Measurements from ENCODE around the gene HOXA10.

Gene HOXA10

DNA sequence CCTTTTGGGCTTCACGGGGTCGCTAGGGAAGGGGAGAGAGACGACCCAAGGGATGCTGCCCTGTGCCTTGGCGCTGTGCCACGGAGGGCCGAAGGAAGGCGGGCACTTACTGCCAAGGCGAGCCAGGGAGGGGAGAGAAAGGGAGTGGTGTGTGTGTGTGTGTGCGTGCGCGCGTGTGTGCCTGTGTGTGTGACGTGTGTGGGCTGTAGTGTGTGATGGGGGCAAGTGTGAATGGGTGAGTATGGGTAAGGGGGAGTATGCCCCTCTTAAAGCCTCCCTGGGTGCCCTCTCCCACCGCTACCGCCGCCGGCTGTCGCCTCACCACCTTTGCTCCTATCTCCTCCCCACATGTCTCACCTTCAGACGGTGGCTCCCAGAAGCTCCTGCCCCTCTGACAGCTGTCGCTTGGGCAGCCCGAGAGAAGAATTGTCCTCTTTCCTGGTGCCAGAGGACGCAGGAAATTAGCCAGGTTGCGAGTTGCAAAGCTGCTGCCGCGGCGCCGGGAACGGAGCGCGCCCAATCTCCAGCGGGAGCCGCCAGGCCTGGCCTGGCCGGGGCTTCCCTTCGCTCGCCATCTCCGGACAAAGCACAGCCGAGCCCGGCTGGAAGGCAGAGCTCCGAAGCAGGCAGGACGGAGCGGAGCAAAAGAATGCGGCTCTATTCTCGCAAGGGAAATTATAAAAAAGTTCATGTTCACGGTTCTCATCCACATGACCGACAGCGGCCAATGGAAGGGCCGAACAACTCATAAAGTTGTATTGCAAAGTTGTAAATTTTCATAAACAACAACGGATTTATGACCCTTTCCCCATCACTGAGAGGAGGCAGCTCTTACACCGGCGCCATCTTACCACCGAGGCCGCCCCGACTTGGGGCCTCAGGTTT is 21.9 kb downstream of the HOXA10 start, which contains the start of gene HOXA3:
Gene HOXA3, minus strand, starts transcription at position 653 of the 885 bp plus-strand sequence. CDS start 41,943 bp downstream, outside the sequence.
- ATAC-seq: peak; percentile 17
- TF ChIP-seq GLIS3 (CRISPR knock-in tag; IDR thresholded peaks at IDR 0.05): no peak

DNA sequence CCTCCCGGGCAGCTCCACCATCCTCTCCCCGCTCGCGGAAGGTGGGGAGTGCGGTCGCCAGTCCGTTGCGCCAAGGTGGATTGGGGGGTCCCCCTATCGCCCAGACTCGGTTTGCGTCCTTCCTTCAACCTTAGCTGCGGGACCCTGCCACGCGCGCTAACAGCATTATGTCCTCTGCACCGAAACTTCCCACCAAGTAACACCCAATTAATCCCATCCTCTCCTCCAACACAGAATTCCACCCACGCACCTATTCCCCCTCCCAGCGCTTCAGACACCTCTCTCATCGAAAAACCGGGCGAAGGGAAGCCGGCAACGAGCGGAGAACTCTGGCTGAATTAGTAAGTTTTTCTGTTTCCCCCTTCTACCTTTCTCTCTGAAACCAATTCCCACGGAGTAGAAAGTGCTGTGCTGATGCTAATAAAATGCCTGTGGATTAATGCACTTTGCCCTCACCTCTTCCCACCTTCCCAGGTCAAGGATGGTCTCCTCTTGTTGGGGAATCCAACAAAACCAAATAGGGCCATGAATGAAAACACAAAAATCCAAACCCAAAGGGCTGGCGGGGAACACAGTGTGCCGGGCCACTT is 22.7 kb downstream of the HOXA10 start:
- TF ChIP-seq ZC3H10 (CRISPR knock-in tag; IDR thresholded peaks at IDR 0.05) (no peak), TCF4 (CRISPR knock-in tag; IDR thresholded peaks at IDR 0.05; ENCODE audit: borderline replicate concordance) (no peak), ZNF8 (CRISPR knock-in tag; IDR thresholded peaks at IDR 0.05) (no peak)
- TF ChIP-seq, protein P1, sequence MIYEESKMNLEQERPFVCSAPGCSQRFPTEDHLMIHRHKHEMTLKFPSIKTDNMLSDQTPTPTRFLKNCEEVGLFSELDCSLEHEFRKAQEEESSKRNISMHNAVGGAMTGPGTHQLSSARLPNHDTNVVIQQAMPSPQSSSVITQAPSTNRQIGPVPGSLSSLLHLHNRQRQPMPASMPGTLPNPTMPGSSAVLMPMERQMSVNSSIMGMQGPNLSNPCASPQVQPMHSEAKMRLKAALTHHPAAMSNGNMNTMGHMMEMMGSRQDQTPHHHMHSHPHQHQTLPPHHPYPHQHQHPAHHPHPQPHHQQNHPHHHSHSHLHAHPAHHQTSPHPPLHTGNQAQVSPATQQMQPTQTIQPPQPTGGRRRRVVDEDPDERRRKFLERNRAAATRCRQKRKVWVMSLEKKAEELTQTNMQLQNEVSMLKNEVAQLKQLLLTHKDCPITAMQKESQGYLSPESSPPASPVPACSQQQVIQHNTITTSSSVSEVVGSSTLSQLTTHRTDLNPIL (CRISPR knock-in tag; IDR thresholded peaks at IDR 0.05; ENCODE audit: low read depth): no peak
- ATAC-seq: no peak

DNA sequence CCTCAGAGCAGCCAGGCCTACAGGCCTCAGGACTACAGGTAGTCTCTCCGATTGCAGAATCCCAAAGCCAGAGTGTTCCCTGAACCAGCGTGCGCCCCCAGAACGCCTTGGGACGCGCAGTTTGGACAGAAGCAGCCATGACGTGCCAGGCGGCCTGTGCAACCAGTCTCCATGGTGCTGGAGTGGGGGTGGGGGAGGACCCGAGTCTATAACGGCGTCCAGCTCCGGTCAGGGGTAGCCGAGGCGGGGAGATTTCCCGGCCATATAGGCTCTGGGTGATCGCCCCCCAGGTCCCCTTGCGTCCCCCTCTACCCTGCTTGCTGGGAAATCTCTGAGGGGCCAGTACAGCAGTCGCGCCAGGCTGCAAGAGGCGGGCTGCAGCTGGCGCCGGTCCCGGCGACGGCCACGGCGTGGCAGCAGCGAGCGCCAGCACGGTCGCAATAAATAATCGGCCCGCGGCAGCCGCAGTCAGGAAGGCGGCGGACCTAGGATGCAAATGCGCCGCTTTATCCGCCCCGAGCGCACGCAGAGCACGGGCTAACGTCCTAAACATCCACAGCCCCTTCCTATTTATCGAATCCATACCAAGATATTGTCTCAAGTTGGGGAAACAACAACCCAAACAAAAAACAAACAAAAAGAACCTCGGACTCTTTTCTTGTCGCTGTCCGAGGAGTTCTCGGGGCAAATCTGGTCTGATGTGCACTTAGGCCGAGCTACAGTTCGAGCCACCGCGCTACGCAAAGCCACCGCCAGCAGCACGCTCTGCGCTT is 23.4 kb downstream of the HOXA10 start:
- TF ChIP-seq, protein P2, sequence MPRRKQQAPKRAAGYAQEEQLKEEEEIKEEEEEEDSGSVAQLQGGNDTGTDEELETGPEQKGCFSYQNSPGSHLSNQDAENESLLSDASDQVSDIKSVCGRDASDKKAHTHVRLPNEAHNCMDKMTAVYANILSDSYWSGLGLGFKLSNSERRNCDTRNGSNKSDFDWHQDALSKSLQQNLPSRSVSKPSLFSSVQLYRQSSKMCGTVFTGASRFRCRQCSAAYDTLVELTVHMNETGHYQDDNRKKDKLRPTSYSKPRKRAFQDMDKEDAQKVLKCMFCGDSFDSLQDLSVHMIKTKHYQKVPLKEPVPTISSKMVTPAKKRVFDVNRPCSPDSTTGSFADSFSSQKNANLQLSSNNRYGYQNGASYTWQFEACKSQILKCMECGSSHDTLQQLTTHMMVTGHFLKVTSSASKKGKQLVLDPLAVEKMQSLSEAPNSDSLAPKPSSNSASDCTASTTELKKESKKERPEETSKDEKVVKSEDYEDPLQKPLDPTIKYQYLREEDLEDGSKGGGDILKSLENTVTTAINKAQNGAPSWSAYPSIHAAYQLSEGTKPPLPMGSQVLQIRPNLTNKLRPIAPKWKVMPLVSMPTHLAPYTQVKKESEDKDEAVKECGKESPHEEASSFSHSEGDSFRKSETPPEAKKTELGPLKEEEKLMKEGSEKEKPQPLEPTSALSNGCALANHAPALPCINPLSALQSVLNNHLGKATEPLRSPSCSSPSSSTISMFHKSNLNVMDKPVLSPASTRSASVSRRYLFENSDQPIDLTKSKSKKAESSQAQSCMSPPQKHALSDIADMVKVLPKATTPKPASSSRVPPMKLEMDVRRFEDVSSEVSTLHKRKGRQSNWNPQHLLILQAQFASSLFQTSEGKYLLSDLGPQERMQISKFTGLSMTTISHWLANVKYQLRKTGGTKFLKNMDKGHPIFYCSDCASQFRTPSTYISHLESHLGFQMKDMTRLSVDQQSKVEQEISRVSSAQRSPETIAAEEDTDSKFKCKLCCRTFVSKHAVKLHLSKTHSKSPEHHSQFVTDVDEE (CRISPR knock-in tag; IDR thresholded peaks at IDR 0.05): 0 out of 2 replicates have a peak, but pooled peaks have one; percentile 21
- TF ChIP-seq, protein P1 (CRISPR knock-in tag; IDR thresholded peaks at IDR 0.05; ENCODE audit: low read depth): no peak
- TF ChIP-seq PPARA (CRISPR knock-in tag; IDR thresholded peaks at IDR 0.05; ENCODE audit: borderline replicate concordance) (no peak), ZFP30 (CRISPR knock-in tag; IDR thresholded peaks at IDR 0.05) (no peak), ZC3H10 (CRISPR knock-in tag; IDR thresholded peaks at IDR 0.05) (no peak)
- ATAC-seq: peak; percentile 90

DNA sequence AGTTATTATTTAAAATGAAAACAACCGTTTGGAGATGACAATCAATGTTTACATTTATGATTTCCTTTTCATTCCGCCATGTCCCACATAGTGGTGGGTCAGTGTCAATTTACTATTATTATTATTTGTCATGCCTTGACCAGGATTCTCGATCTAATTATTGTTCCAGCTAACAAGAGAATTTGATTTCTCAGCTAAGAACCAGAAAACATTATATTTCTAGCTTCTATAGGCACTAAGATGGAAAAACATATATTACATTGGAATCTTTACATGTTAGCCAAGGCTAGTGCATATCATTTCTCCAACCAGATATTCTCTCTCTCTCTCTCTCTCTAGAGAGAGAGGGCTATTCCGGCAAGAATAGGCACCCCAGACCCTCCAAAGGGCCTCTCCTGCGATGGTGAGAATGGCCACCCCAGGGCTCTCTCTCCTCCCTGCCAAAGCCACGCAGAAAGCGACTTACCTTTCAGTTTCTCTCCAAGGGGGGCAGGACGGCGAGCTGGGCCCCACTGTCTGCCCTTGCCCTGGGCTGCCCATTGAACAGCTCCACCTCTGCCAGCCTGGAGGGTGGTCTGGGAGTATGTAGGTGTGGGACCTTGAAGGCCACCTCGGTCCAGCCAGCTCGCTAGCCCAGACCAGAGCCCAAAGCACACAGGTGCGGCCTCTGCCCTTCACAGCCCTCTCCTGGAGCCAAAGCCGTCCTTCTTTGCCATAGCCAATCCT is 24.1 kb downstream of the HOXA10 start:
- ATAC-seq: no peak
- TF ChIP-seq TCF4 (CRISPR knock-in tag; IDR thresholded peaks at IDR 0.05; ENCODE audit: borderline replicate concordance): no peak
- TF ChIP-seq RARB (CRISPR knock-in tag; IDR thresholded peaks at IDR 0.05): no peak
- TF ChIP-seq, protein P3, sequence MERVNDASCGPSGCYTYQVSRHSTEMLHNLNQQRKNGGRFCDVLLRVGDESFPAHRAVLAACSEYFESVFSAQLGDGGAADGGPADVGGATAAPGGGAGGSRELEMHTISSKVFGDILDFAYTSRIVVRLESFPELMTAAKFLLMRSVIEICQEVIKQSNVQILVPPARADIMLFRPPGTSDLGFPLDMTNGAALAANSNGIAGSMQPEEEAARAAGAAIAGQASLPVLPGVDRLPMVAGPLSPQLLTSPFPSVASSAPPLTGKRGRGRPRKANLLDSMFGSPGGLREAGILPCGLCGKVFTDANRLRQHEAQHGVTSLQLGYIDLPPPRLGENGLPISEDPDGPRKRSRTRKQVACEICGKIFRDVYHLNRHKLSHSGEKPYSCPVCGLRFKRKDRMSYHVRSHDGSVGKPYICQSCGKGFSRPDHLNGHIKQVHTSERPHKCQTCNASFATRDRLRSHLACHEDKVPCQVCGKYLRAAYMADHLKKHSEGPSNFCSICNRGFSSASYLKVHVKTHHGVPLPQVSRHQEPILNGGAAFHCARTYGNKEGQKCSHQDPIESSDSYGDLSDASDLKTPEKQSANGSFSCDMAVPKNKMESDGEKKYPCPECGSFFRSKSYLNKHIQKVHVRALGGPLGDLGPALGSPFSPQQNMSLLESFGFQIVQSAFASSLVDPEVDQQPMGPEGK (CRISPR knock-in tag; IDR thresholded peaks at IDR 0.05; ENCODE audit: borderline replicate concordance): no peak
- TF ChIP-seq CSDC2 (CRISPR knock-in tag; IDR thresholded peaks at IDR 0.05): no peak
- no peak for TF ChIP-seq SNAI2 (CRISPR knock-in tag; IDR thresholded peaks at IDR 0.05)
- TF ChIP-seq, protein P4, sequence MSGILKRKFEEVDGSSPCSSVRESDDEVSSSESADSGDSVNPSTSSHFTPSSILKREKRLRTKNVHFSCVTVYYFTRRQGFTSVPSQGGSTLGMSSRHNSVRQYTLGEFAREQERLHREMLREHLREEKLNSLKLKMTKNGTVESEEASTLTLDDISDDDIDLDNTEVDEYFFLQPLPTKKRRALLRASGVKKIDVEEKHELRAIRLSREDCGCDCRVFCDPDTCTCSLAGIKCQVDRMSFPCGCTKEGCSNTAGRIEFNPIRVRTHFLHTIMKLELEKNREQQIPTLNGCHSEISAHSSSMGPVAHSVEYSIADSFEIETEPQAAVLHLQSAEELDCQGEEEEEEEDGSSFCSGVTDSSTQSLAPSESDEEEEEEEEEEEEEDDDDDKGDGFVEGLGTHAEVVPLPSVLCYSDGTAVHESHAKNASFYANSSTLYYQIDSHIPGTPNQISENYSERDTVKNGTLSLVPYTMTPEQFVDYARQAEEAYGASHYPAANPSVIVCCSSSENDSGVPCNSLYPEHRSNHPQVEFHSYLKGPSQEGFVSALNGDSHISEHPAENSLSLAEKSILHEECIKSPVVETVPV (CRISPR knock-in tag; IDR thresholded peaks at IDR 0.05): no peak
- no peak for TF ChIP-seq ESRRG (CRISPR knock-in tag; IDR thresholded peaks at IDR 0.05)
- TF ChIP-seq, protein P1 (CRISPR knock-in tag; IDR thresholded peaks at IDR 0.05; ENCODE audit: low read depth): no peak
- TF ChIP-seq, protein P2 (CRISPR knock-in tag; IDR thresholded peaks at IDR 0.05): no peak
- TF ChIP-seq ARNTL (CRISPR knock-in tag; IDR thresholded peaks at IDR 0.05; ENCODE audit: borderline replicate concordance, low read depth): no peak
- no peak for TF ChIP-seq BACH2 (CRISPR knock-in tag; IDR thresholded peaks at IDR 0.05; ENCODE audit: borderline replicate concordance)
- no peak for TF ChIP-seq ZNF70 (CRISPR knock-in tag; IDR thresholded peaks at IDR 0.05)
- no peak for TF ChIP-seq ZFP3 (CRISPR knock-in tag; IDR thresholded peaks at IDR 0.05)
- TF ChIP-seq GLIS3 (CRISPR knock-in tag; IDR thresholded peaks at IDR 0.05): no peak
